K562 (cell line): ENCODE data around the gene IL20. TPM values are rescaled to one million over a fixed set of nuclear protein-coding genes. Genes with fewer than 3 reads are reported as not detected.

Source experiments
- ATAC-seq: fragments of 200-7000 bp; cut with Tn5 transposase; 3 replicates; pipeline ENCODE4 v1.9.1; 2020; ENCODE audit warnings: moderate library complexity
- BruUV-seq: library from RNA; stranded (reverse); fragments of 400-500 nt; replicated peaks from 2 replicates; lab custom pipeline; 2021; lab: Mats Ljungman, UMichigan
- CTCF ChIA-PET: fragments of 300-600 bp; formaldehyde crosslinking; extraction: SDS; loops from one replicate; lab custom pipeline; 2021; ENCODE audit warnings: low intra/inter-chr PET ratio; lab: Yijun Ruan, JAX
- POLR2A ChIA-PET: fragments of 300-600, 350-650 bp; sonication (Branson Sonifier 250); formaldehyde crosslinking; extraction: SDS; loops from one replicate; lab custom pipeline; 2021; ENCODE audit warnings: antibody characterized with exemption, inconsistent platforms; lab: Yijun Ruan, JAX
- DNase-seq, 4 experiments: peaks; one replicate each; pipeline versions ENCODE4 v3.0.0 to v3.0.0-alpha.2; 2011 to 2018; ENCODE audit warnings: low spot score in 3 of 4, mixed read lengths in 3 of 4; ENCODE audit errors: extremely low read depth in 1 of 4
- FAIRE-seq: peaks from 2 replicates; lab custom pipeline; 2011; peaks lifted over from hg19 to GRCh38; lab: Jason Lieb, UNC
- H2AFZ ChIP-seq: 2 replicates; pipeline ENCODE4 v1.6.0; 2011; ENCODE audit warnings: low read depth, low read length, control low read depth, inconsistent platforms
- H3K27ac ChIP-seq: fragments of 200-600 bp; 3 replicates; pipeline ENCODE4 v1.8.0; 2011; ENCODE audit warnings: low read depth, mild to moderate bottlenecking, control low read depth, inconsistent platforms, low read length, moderate library complexity, mixed read lengths; ENCODE audit errors: extremely low read depth
- H3K27me3 ChIP-seq, 2 experiments: fragments of 300-600 bp in 1 of 2; 2 replicates in 1 of 2; 3 replicates in 1 of 2; pipeline versions ENCODE4 v1.6.0 to v1.8.0; 2011; ENCODE audit warnings: inconsistent platforms in 2 of 2, low read length in 2 of 2, mild to moderate bottlenecking in 1 of 2, mixed read lengths in 1 of 2, moderate library complexity in 1 of 2; ENCODE audit not compliant: control insufficient read depth in 2 of 2, insufficient read depth in 2 of 2
- H3K36me3 ChIP-seq: fragments of 300-600 bp; 3 replicates; pipeline ENCODE4 v1.8.0; 2011; ENCODE audit warnings: mild to moderate bottlenecking, low read length, inconsistent platforms; ENCODE audit not compliant: control insufficient read depth, insufficient read depth
- H3K4me1 ChIP-seq, 2 experiments: fragments of 200-600 bp in 1 of 2; replicated peaks in 1 of 2; 2 replicates in 1 of 2; 3 replicates in 1 of 2; pipeline versions ENCODE4 v1.5.1 to v1.8.0; 2011; ENCODE audit warnings: inconsistent platforms in 2 of 2, low read length in 2 of 2, mild to moderate bottlenecking in 1 of 2, mixed read lengths in 1 of 2, moderate library complexity in 1 of 2; ENCODE audit not compliant: control insufficient read depth in 2 of 2, insufficient read depth in 2 of 2
- H3K4me2 ChIP-seq: 2 replicates; pipeline ENCODE4 v1.6.1; 2011; ENCODE audit warnings: low read length, control low read depth, inconsistent platforms, mixed read lengths; ENCODE audit not compliant: insufficient read depth
- H3K4me3 ChIP-seq: fragments of 200-600 bp; sonication (generic), shearing (Covaris generic); 2 replicates; pipeline ENCODE4 v1.5.1; 2016; ENCODE audit warnings: control low read depth, inconsistent platforms
- H3K79me2 ChIP-seq: fragments of 200-600 bp; 3 replicates; pipeline ENCODE4 v1.8.0; 2011; ENCODE audit warnings: low read length, inconsistent platforms; ENCODE audit not compliant: control insufficient read depth, insufficient read depth
- H3K9ac ChIP-seq, 2 experiments: 2 replicates each; pipeline versions ENCODE4 v1.6.0 to v1.6.1; 2011; ENCODE audit warnings: low read depth in 2 of 2, low read length in 2 of 2, control low read depth in 1 of 2, inconsistent platforms in 1 of 2, mild to moderate bottlenecking in 1 of 2, mixed read lengths in 1 of 2; ENCODE audit not compliant: insufficient read depth in 1 of 2
- H3K9me1 ChIP-seq: one replicate; pipeline ENCODE4 v1.6.0; 2011; ENCODE audit warnings: inconsistent platforms, mild to moderate bottlenecking, low read length, moderate library complexity; ENCODE audit not compliant: control insufficient read depth, insufficient read depth
- H3K9me3 ChIP-seq: replicated peaks from 2 replicates; pipeline ENCODE4 v1.5.1; 2011; ENCODE audit warnings: low read depth, low read length, inconsistent platforms; ENCODE audit not compliant: control insufficient read depth, insufficient read depth
- H4K20me1 ChIP-seq: replicated peaks from 2 replicates; pipeline ENCODE4 v1.6.1; 2011; ENCODE audit warnings: low read length, inconsistent platforms, mixed read lengths; ENCODE audit not compliant: control insufficient read depth, insufficient read depth
- ATF2 ChIP-seq: sonication (generic); formaldehyde crosslinking; IDR thresholded peaks from 2 replicates; pipeline ENCODE4 v1.8.1; 2022; ENCODE audit warnings: missing genetic modification reagents
- BRD4 ChIP-seq: fragments of 200-600 bp; sonication (generic); IDR thresholded peaks from 2 replicates; pipeline ENCODE4 v1.6.1; 2017; ENCODE audit warnings: inconsistent platforms
- ELK1 ChIP-seq: sonication (generic); formaldehyde crosslinking; IDR thresholded peaks from 2 replicates; pipeline ENCODE4 v1.8.1; 2022; ENCODE audit warnings: missing genetic modification reagents
- KDM1A ChIP-seq, 2 experiments: fragments of 450-650 bp; IDR thresholded peaks; 2 replicates each; pipeline ENCODE4 v1.6.1; 2016; ENCODE audit warnings: mild to moderate bottlenecking in 2 of 2
- MYNN ChIP-seq, 2 experiments: sonication (generic); formaldehyde crosslinking in 1 of 2; IDR thresholded peaks; 2 replicates each; pipeline versions ENCODE4 v1.5.0 to v1.6.1; 2016 to 2020; ENCODE audit warnings: antibody characterized with exemption in 1 of 2, missing genetic modification reagents in 1 of 2
- NKRF ChIP-seq: fragments of 450-650 bp; IDR thresholded peaks from 2 replicates; pipeline ENCODE4 v1.6.1; 2016; ENCODE audit warnings: borderline replicate concordance
- NR2F6 ChIP-seq: fragments of 450-650 bp; formaldehyde crosslinking; IDR thresholded peaks from 2 replicates; pipeline ENCODE4 v1.4.0; 2020; ENCODE audit warnings: mild to moderate bottlenecking
- POLR2AphosphoS5 ChIP-seq: IDR thresholded peaks from 2 replicates; pipeline ENCODE4 v1.6.1; 2011; ENCODE audit warnings: mild to moderate bottlenecking, low read depth, low read length, moderate library complexity; ENCODE audit not compliant: control insufficient read depth, insufficient read depth
- SNRNP70 ChIP-seq: fragments of 200-400 bp; formaldehyde crosslinking; optimal IDR thresholded peaks from 2 replicates; pipeline ENCODE3; 2017; ENCODE audit warnings: low read depth, low read length
- TBP ChIP-seq: optimal IDR thresholded peaks from 2 replicates; pipeline ENCODE3; 2011; ENCODE audit warnings: low read depth, low read length, improper control_type of control experiment
- TSC22D4 ChIP-seq: fragments of 450-650 bp; IDR thresholded peaks from 2 replicates; pipeline ENCODE4 v1.6.1; 2016; ENCODE audit warnings: missing genetic modification characterization, missing biosample characterization, control low read depth
- ZC3H11A ChIP-seq: IDR thresholded peaks from 2 replicates; pipeline ENCODE4 v1.6.1; 2012; ENCODE audit warnings: low read depth, low read length, improper control_type of control experiment
- ZEB2 ChIP-seq: fragments of 450-650 bp; IDR thresholded peaks from 2 replicates; pipeline ENCODE4 v1.6.1; 2016
- ZNF12 ChIP-seq: sonication (generic); formaldehyde crosslinking; IDR thresholded peaks from 2 replicates; pipeline ENCODE4 v1.4.0; 2020; ENCODE audit warnings: mild to moderate bottlenecking, missing genetic modification reagents
- ZNF445 ChIP-seq: fragments of 250-450 bp; sonication (Bioruptor Pico); IDR thresholded peaks from 2 replicates; pipeline ENCODE4 v1.4.0; 2020; ENCODE audit warnings: low read depth, mild to moderate bottlenecking, moderate library complexity
- ZNF507 ChIP-seq: conservative IDR thresholded peaks from 2 replicates; pipeline ENCODE4 v1.6.1; 2017; ENCODE audit warnings: missing genetic modification characterization, missing compliant biosample characterization
- WGBS: fragments of 100-300 bp; shearing (Covaris generic); methylation state at CpG from one replicate; pipeline ENCODE4 v1.1.6; 2016; ENCODE audit warnings: low coverage, mixed read lengths; ENCODE audit not compliant: insufficient coverage; ENCODE audit errors: missing lambda C conversion rate; 5-methylcytosine and 5-hydroxymethylcytosine counted together
- in situ Hi-C: fragments of 300-500 bp; cut with MboI; formaldehyde crosslinking; loops from 4 replicates; pipeline ENCODE4 v1.15.0; 2018; ENCODE audit warnings: inconsistent platforms, mixed read lengths
- intact Hi-C: fragments of 100-400 bp; cut with micrococcal nuclease; formaldehyde crosslinking; loops from 2 replicates; pipeline ENCODE4 v1.14.2; 2022
- polyA plus RNA-seq, 8 experiments: library from polyadenylated mRNA; depleted of rRNA in 4 of 8; stranded (reverse) in 5 of 8; unstranded in 3 of 8; fragments of >200 nt; fragmentation: Nextera tagmentation in 2 of 8; fragmentation: Illumina TruSeq in 1 of 8; extraction: Ambion mirVana in 2 of 8; extraction: Trizol in 1 of 8; gene quantifications; 2 replicates each; pipeline versions ENCODE4 v1.2.1 to v1.2.3, GENCODE V29; 2011 to 2014; ENCODE audit warnings: inconsistent platforms in 1 of 8, missing spikeins in 1 of 8
- total RNA-seq, 7 experiments: library from RNA; depleted of rRNA in 6 of 7; stranded (reverse); fragments of >200 nt in 6 of 7; fragmentation: Illumina TruSeq in 2 of 7; extraction: Trizol in 2 of 7; gene quantifications; 2 replicates each; pipeline versions ENCODE4 v1.2.1 to v1.2.3, GENCODE V29; 2011 to 2021; ENCODE audit warnings: low replicate concordance in 1 of 7

The IL20 gene
- total and polyA plus RNA-seq, 9 of the 15 experiments (the other 6 are each of a cell fraction or from before 2014, with no cell fraction given) = not detected

GRCh38 chr1:206834217-206834616 lies 31.2 kb upstream of the IL20 start (continued):
- no peak for TF ChIP-seq ATF2 (CRISPR knock-in tag)
- TF ChIP-seq NKRF = no peak
- TF ChIP-seq POLR2AphosphoS5 = no peak
- no peak for TF ChIP-seq TBP
- TF ChIP-seq, all 486 proteins: peak for 0

- no peak overlapping the region for H3K4me2 ChIP-seq
- intact Hi-C loops (no loop called here), in situ Hi-C loops (no loop called here)
- FAIRE-seq (no peak), DNase-seq (no peak)
- H3K79me2 ChIP-seq = no peaks in the 10 kb centered on the region
- no peak overlapping the region for H3K4me3 ChIP-seq
- no peak overlapping the region for H3K27ac ChIP-seq
- H3K27me3 ChIP-seq = peaks cover 66 to 68% of the 10 kb centered on the region in 2 experiments
- no peaks in the 10 kb centered on the region; a peak in 1 of 5 replicates for H3K4me1 ChIP-seq
- CTCF ChIA-PET = no interaction called here
- 0% methylated on average over 3 of the region's 3 CpGs for WGBS
- H3K36me3 ChIP-seq = no peaks in the 10 kb centered on the region
- H3K9me1 ChIP-seq = no peaks in the 10 kb centered on the region
- TF ChIP-seq MYNN (IDR thresholded peaks at IDR 0.05) (no peak), MYNN (CRISPR knock-in tag; IDR thresholded peaks at IDR 0.05) (no peak), KDM1A (IDR thresholded peaks at IDR 0.05) (no peak), ELK1 (CRISPR knock-in tag) (no peak), NR2F6 (no peak), ZNF12 (CRISPR knock-in tag) (no peak), ZEB2 (no peak), TSC22D4 (tag) (no peak), BRD4 (no peak), ZC3H11A (no peak), ZNF445 (no peak), ZNF507 (tag) (no peak), SNRNP70 (no peak)
- TF ChIP-seq, all 486 proteins: peak for 0
- Histone ChIP-seq H4K20me1 (no peaks in the 10 kb centered on the region; the same call in none of the 2 replicates), H3K9me3 (no peaks in the 10 kb centered on the region), H2AFZ (no peak overlapping the region), H3K9ac (no peak overlapping the region)
- BruUV-seq = no TSS peak
- POLR2A ChIA-PET = interaction anchor here (0.7 to 1.3 kb wide), 4 partner anchors 9 to 49 kb away, joined by 3 to 5 read pairs (median 4); no protein-coding TSS in a partner anchor
- no peak for ATAC-seq
These were observed 30.7 kb upstream of the IL20 start for GRCh38 chr1:206834711-206835110.
